Activated CD8-positive, alpha-beta T cell treated with anti-CD3 and anti-CD28 coated beads for 36 hours (primary cell): ENCODE measurements around the gene KRT82. TPM values are rescaled to one million over a fixed set of nuclear protein-coding genes. Genes with fewer than 3 reads are reported as not detected.

Experiments used
- ATAC-seq: fragments of 200-7000 bp; cut with Tn5 transposase; one replicate; pipeline ENCODE4 v1.10.0; 2021; ENCODE audit warnings: mild to moderate bottlenecking, moderate library complexity
- CTCF ChIA-PET: fragments of 350-600 bp; sonication (Branson Sonifier 250); formaldehyde crosslinking; loops from one replicate; lab custom pipeline; 2021; ENCODE audit warnings: antibody characterized with exemption; lab: Charles Lee
- POLR2A ChIA-PET: fragments of 350-600 bp; sonication (Branson Sonifier 250); formaldehyde crosslinking; loops from one replicate; lab custom pipeline; 2021; ENCODE audit warnings: antibody characterized with exemption; lab: Charles Lee
- DNase-seq: peaks from one replicate; pipeline ENCODE4 v3.0.0-alpha.2; 2020
- H3K27ac Mint-ChIP-seq: one replicate; pipeline ENCODE4 v1.8.0; 2021; ENCODE audit warnings: mild to moderate bottlenecking, mixed read lengths
- H3K27me3 Mint-ChIP-seq: one replicate; pipeline ENCODE4 v1.8.0; 2021; ENCODE audit warnings: mixed read lengths
- H3K36me3 Mint-ChIP-seq: one replicate; pipeline ENCODE4 v1.8.0; 2021; ENCODE audit warnings: low read depth, mixed read lengths
- H3K4me1 Mint-ChIP-seq: one replicate; pipeline ENCODE4 v1.8.0; 2021; ENCODE audit warnings: low read depth, mixed read lengths
- H3K4me3 Mint-ChIP-seq: one replicate; pipeline ENCODE4 v1.8.0; 2021; ENCODE audit warnings: mild to moderate bottlenecking, moderate library complexity, mixed read lengths
- H3K9me3 Mint-ChIP-seq: one replicate; pipeline ENCODE4 v1.8.0; 2021; ENCODE audit warnings: mixed read lengths
- CTCF ChIP-seq: fragments of 200-600 bp; IDR thresholded peaks from one replicate; pipeline ENCODE4 v1.8.0; 2022; ENCODE audit warnings: antibody characterized with exemption, mild to moderate bottlenecking
- intact Hi-C: fragments of 100-400 bp; cut with micrococcal nuclease; formaldehyde crosslinking; loops from one replicate; pipeline ENCODE4 v1.10.0; 2022
- total RNA-seq, 2 experiments: library from RNA; stranded (reverse); gene quantifications; one replicate each; pipeline ENCODE4 v1.2.3, GENCODE V29; 2021

Gene KRT82
- total RNA-seq, 2 experiments from 2014 or later: not detected

GRCh38 chr12:52441320-52441911 is 35.3 kb upstream of the KRT82 start:
- no peak overlapping the region for H3K27ac Mint-ChIP-seq
- intact Hi-C loops: no loop called here
- no peak overlapping the region for H3K4me3 Mint-ChIP-seq
- H3K4me1 Mint-ChIP-seq: no peaks in the 10 kb centered on the region
- no peak for TF ChIP-seq CTCF
- DNase-seq (no peak), ATAC-seq (no peak)
- ChIA-PET POLR2A (no interaction called here), CTCF (interaction anchor here (0.8 kb wide), 1 partner anchor 439 kb away, joined by 3 read pairs; no protein-coding TSS in a partner anchor)
- peaks cover 18% of the 10 kb centered on the region for H3K27me3 Mint-ChIP-seq
- no peaks in the 10 kb centered on the region for H3K9me3 Mint-ChIP-seq
- no peaks in the 10 kb centered on the region for H3K36me3 Mint-ChIP-seq

- no peaks in the 10 kb centered on the region for H3K36me3 Mint-ChIP-seq
- H3K4me1 Mint-ChIP-seq: no peaks in the 10 kb centered on the region
- ATAC-seq: no peak
- TF ChIP-seq CTCF: no peak
- ChIA-PET CTCF (interaction anchor here (0.8 kb wide), 1 partner anchor 440 kb away, joined by 3 read pairs; no protein-coding TSS in a partner anchor), POLR2A (no interaction called here)
- DNase-seq: no peak
- H3K9me3 Mint-ChIP-seq: no peaks in the 10 kb centered on the region
- H3K4me3 Mint-ChIP-seq: no peak overlapping the region
- H3K27me3 Mint-ChIP-seq: peaks cover 18% of the 10 kb centered on the region
- no peak overlapping the region for H3K27ac Mint-ChIP-seq
- intact Hi-C loops: no loop called here
These were observed 34.7 kb upstream of the KRT82 start for GRCh38 chr12:52440821-52441319.

- Mint-ChIP-seq H3K9me3 (no peaks in the 10 kb centered on the region), H3K27ac (no peak overlapping the region), H3K36me3 (no peaks in the 10 kb centered on the region), H3K4me1 (no peaks in the 10 kb centered on the region), H3K27me3 (peaks cover 15% of the 10 kb centered on the region), H3K4me3 (no peak overlapping the region)
- POLR2A ChIA-PET: no interaction called here
- ATAC-seq (no peak), DNase-seq (no peak)
- CTCF ChIA-PET: interaction anchor here (0.7 to 1.3 kb wide), 2 partner anchors 142 to 445 kb away, joined by 3 read pairs; no protein-coding TSS in a partner anchor
- no peak for TF ChIP-seq CTCF
- intact Hi-C loops: no loop called here
These were observed 33.7 kb upstream of the KRT82 start for GRCh38 chr12:52439845-52440244.

GRCh38 chr12:52439420-52439819 is 33.3 kb upstream of the KRT82 start:
- intact Hi-C loops: no loop called here
- Mint-ChIP-seq H3K4me3 (no peak overlapping the region), H3K27me3 (peaks cover 15% of the 10 kb centered on the region), H3K27ac (no peak overlapping the region), H3K36me3 (no peaks in the 10 kb centered on the region), H3K4me1 (no peaks in the 10 kb centered on the region), H3K9me3 (no peaks in the 10 kb centered on the region)
- ChIA-PET CTCF (interaction anchor here (0.7 to 1.3 kb wide), 2 partner anchors 143 to 446 kb away, joined by 3 read pairs; no protein-coding TSS in a partner anchor), POLR2A (no interaction called here)
- DNase-seq (no peak), ATAC-seq (no peak)
- TF ChIP-seq CTCF: no peak
